ENCODE data around the gene GUCA2A. TPM values are rescaled to one million over a fixed set of nuclear protein-coding genes. Genes with fewer than 3 reads are reported as not detected.

Gene GUCA2A
- total and polyA plus RNA-seq, 2 donors (not counting 1 experiment from before 2014, with no cell fraction given): not detected

DNA sequence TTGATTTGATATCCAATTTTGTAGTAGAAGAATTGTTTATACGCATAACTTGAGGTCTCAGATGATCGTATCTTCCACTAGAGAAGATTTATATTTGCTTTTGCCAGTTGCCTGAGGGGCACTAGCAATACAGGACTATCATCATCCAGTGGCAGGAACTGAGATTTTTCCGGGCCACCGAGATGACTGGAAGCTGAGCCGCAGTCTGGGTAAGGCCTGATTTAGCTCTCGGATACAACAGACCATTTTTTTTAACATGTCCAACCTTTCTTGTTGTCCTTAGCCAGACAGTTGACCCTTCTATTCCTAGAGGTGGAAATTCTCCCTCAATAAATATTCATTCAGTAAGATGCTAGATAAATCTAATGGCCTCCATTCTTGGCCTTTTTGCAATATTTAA lies 36.8 kb downstream of the GUCA2A start:
- no peak for DNase-seq (ENCODE audit: low read depth in 2 of 2)
- H3K9ac ChIP-seq (ENCODE audit: insufficient read depth, low read length): no peak overlapping the region
- no peaks in the 10 kb centered on the region for H3K4me1 ChIP-seq (ENCODE audit: control insufficient read depth, extremely low read depth, insufficient read depth, low read length)
- H3K79me2 ChIP-seq (ENCODE audit: control insufficient read depth, insufficient read depth, low read length): no peaks in the 10 kb centered on the region
- H3K4me2 ChIP-seq (ENCODE audit: extremely low read depth, insufficient read depth, low read length): no peak overlapping the region
- H3K27ac ChIP-seq (ENCODE audit: insufficient read depth, low read length): no peak overlapping the region
- H2AFZ ChIP-seq (ENCODE audit: low read length): no peak overlapping the region
- H3K4me3 ChIP-seq (replicated peaks in 1 of 4; ENCODE audit: control extremely low read depth in 1 of 4, insufficient read depth in 1 of 4, low read depth in 3 of 4, low read length in 4 of 4): no peak overlapping the region
- no peaks in the 10 kb centered on the region for H3K36me3 ChIP-seq (ENCODE audit: control insufficient read depth, insufficient read depth, low read length)
- no peaks in the 10 kb centered on the region for H4K20me1 ChIP-seq (ENCODE audit: control insufficient read depth, extremely low read depth, insufficient read depth, low read length)
- H3K9me3 ChIP-seq (ENCODE audit: control insufficient read depth, insufficient read depth, low read depth, low read length): no peaks in the 10 kb centered on the region
- TF ChIP-seq CTCF (conservative IDR thresholded peaks at IDR 0.05 in 1 of 2, IDR thresholded peaks at IDR 0.05 in 1 of 2; ENCODE audit: low read depth in 1 of 2, low read length in 2 of 2) (no peak), EZH2 (IDR thresholded peaks at IDR 0.05; ENCODE audit: low read length, missing control alignments) (no peak)
- no peaks in the 10 kb centered on the region for H3K27me3 ChIP-seq (ENCODE audit: control insufficient read depth, insufficient read depth, low read length)

GRCh38 chr1:42125552-42125951 lies 39.0 kb downstream of the GUCA2A start:
- no peak for DNase-seq (ENCODE audit: low read depth in 2 of 2)
- Histone ChIP-seq H3K9ac (ENCODE audit: insufficient read depth, low read length) (no peak overlapping the region), H3K79me2 (ENCODE audit: control insufficient read depth, insufficient read depth, low read length) (no peaks in the 10 kb centered on the region), H4K20me1 (ENCODE audit: control insufficient read depth, extremely low read depth, insufficient read depth, low read length) (no peaks in the 10 kb centered on the region), H3K9me3 (ENCODE audit: control insufficient read depth, insufficient read depth, low read depth, low read length) (no peaks in the 10 kb centered on the region), H2AFZ (ENCODE audit: low read length) (no peak overlapping the region), H3K36me3 (ENCODE audit: control insufficient read depth, insufficient read depth, low read length) (no peaks in the 10 kb centered on the region), H3K27me3 (ENCODE audit: control insufficient read depth, insufficient read depth, low read length) (no peaks in the 10 kb centered on the region), H3K4me1 (ENCODE audit: control insufficient read depth, extremely low read depth, insufficient read depth, low read length) (no peaks in the 10 kb centered on the region), H3K27ac (ENCODE audit: insufficient read depth, low read length) (no peak overlapping the region), H3K4me3 (replicated peaks in 1 of 4; ENCODE audit: control extremely low read depth in 1 of 4, insufficient read depth in 1 of 4, low read depth in 3 of 4, low read length in 4 of 4) (no peak overlapping the region), H3K4me2 (ENCODE audit: extremely low read depth, insufficient read depth, low read length) (no peak overlapping the region)
- TF ChIP-seq EZH2 (IDR thresholded peaks at IDR 0.05; ENCODE audit: low read length, missing control alignments): no peak
- TF ChIP-seq CTCF (conservative IDR thresholded peaks at IDR 0.05 in 1 of 2, IDR thresholded peaks at IDR 0.05 in 1 of 2; ENCODE audit: low read depth in 1 of 2, low read length in 2 of 2): no peak

DNA sequence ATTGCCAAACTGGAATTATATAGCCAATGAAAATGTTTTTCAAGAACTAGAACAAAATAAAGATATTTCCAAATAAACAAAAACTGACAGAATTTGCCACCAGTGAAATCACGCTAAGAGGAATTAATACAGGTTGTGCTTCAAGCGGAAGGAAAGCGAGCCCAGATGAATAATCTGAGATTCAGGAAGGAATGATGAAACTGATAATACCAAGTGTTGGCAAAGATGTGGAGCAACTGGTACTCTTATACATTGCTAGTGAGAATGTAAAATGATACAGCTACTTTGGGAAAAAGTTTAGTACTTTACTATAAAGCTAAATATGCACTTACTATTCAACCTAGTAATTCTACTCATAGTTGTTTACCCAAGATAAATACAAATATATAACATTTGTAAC lies 42.1 kb downstream of the GUCA2A start:
- Histone ChIP-seq H3K27ac (ENCODE audit: insufficient read depth, low read length) (no peak overlapping the region), H3K36me3 (ENCODE audit: control insufficient read depth, insufficient read depth, low read length) (no peaks in the 10 kb centered on the region), H3K4me2 (ENCODE audit: extremely low read depth, insufficient read depth, low read length) (no peak overlapping the region), H3K27me3 (ENCODE audit: control insufficient read depth, insufficient read depth, low read length) (no peaks in the 10 kb centered on the region), H3K9me3 (ENCODE audit: control insufficient read depth, insufficient read depth, low read depth, low read length) (no peaks in the 10 kb centered on the region), H3K4me3 (replicated peaks in 1 of 4; ENCODE audit: control extremely low read depth in 1 of 4, insufficient read depth in 1 of 4, low read depth in 3 of 4, low read length in 4 of 4) (no peak overlapping the region), H4K20me1 (ENCODE audit: control insufficient read depth, extremely low read depth, insufficient read depth, low read length) (no peaks in the 10 kb centered on the region), H3K9ac (ENCODE audit: insufficient read depth, low read length) (no peak overlapping the region), H2AFZ (ENCODE audit: low read length) (no peak overlapping the region), H3K79me2 (ENCODE audit: control insufficient read depth, insufficient read depth, low read length) (no peaks in the 10 kb centered on the region), H3K4me1 (ENCODE audit: control insufficient read depth, extremely low read depth, insufficient read depth, low read length) (no peaks in the 10 kb centered on the region)
- no peak for TF ChIP-seq CTCF (conservative IDR thresholded peaks at IDR 0.05 in 1 of 2, IDR thresholded peaks at IDR 0.05 in 1 of 2; ENCODE audit: low read depth in 1 of 2, low read length in 2 of 2)
- TF ChIP-seq EZH2 (IDR thresholded peaks at IDR 0.05; ENCODE audit: low read length, missing control alignments): no peak
- no peak for DNase-seq (ENCODE audit: low read depth in 2 of 2)

Measured in fibroblast of lung (primary cell).